Left ventricle myocardium inferior (tissue), 1 donor: Measurements from ENCODE around the gene TMSB15C. TPM values are rescaled to one million over a fixed set of nuclear protein-coding genes. Genes with fewer than 3 reads are reported as not detected.

Experiments
- DNase-seq: peaks from one replicate; pipeline ENCODE4 v3.0.0-alpha.2; 2020
- H3K27ac ChIP-seq: fragments of 200-600 bp; replicated peaks from 2 replicates; pipeline ENCODE4 v1.8.0; 2021
- H3K27me3 ChIP-seq: fragments of 200-600 bp; 2 replicates; pipeline ENCODE4 v1.8.0; 2021; ENCODE audit warnings: low read depth
- H3K36me3 ChIP-seq: fragments of 200-600 bp; 2 replicates; pipeline ENCODE4 v1.8.0; 2021
- H3K4me1 ChIP-seq: fragments of 200-600 bp; 2 replicates; pipeline ENCODE4 v1.8.0; 2021
- H3K4me3 ChIP-seq: fragments of 200-600 bp; 2 replicates; pipeline ENCODE4 v1.8.0; 2021; ENCODE audit warnings: mild to moderate bottlenecking, moderate library complexity
- H3K9me3 ChIP-seq: fragments of 200-600 bp; replicated peaks from 2 replicates; pipeline ENCODE4 v1.8.0; 2021
- CTCF ChIP-seq: fragments of 200-600 bp; IDR thresholded peaks from 2 replicates; pipeline ENCODE4 v1.8.0; 2021; ENCODE audit warnings: antibody characterized with exemption, mild to moderate bottlenecking, borderline replicate concordance
- intact Hi-C: fragments of 100-400 bp; cut with micrococcal nuclease; formaldehyde crosslinking; loops from one replicate; pipeline ENCODE4 v1.11.0; 2022
- total RNA-seq: library from RNA; stranded (reverse); fragmentation: NEBNext Ultra II Directional; extraction: Animal tissue kit (Norgen Biotek cat#: 25700); gene quantifications from one replicate; pipeline ENCODE4 v1.2.1, GENCODE V29; 2021
- donor health status: DM: no; HTN: yes; CAD: no; lungs with severe emphysema.

Gene TMSB15C
- total RNA-seq, 1 donor from 2014 or later, result 0.27 TPM

- no peaks in the 10 kb centered on the region for H3K36me3 ChIP-seq
- TF ChIP-seq CTCF, result no peak
- H3K27me3 ChIP-seq, result no peaks in the 10 kb centered on the region
- DNase-seq, result no peak
- H3K9me3 ChIP-seq, result no peaks in the 10 kb centered on the region
- intact Hi-C loops, result no loop called here
- H3K4me1 ChIP-seq, result peaks cover 10% of the 10 kb centered on the region
- H3K27ac ChIP-seq, result no peak overlapping the region
- H3K4me3 ChIP-seq, result no peak overlapping the region
These were observed 32.9 kb upstream of the TMSB15C start for GRCh38 chrX:104108955-104109354.

- H3K27ac ChIP-seq, result peak overlapping the region; percentile 55
- DNase-seq, result no peak
- H3K36me3 ChIP-seq, result no peaks in the 10 kb centered on the region
- H3K4me3 ChIP-seq, result no peak overlapping the region
- no peaks in the 10 kb centered on the region for H3K27me3 ChIP-seq
- TF ChIP-seq CTCF, result no peak
- H3K9me3 ChIP-seq, result no peaks in the 10 kb centered on the region
- intact Hi-C loops, result no loop called here
- H3K4me1 ChIP-seq, result peaks cover 4% of the 10 kb centered on the region
These were observed 29.6 kb upstream of the TMSB15C start for GRCh38 chrX:104105330-104106262.

- Histone ChIP-seq H3K36me3 (no peaks in the 10 kb centered on the region), H3K27ac (no peak overlapping the region), H3K9me3 (no peaks in the 10 kb centered on the region), H3K27me3 (no peaks in the 10 kb centered on the region), H3K4me3 (no peak overlapping the region), H3K4me1 (peaks cover 4% of the 10 kb centered on the region)
- no peak for DNase-seq
- no peak for TF ChIP-seq CTCF
- intact Hi-C loops, result no loop called here
These were observed 28.6 kb upstream of the TMSB15C start for GRCh38 chrX:104104676-104105075.

- Histone ChIP-seq H3K4me3 (no peak overlapping the region), H3K36me3 (no peaks in the 10 kb centered on the region), H3K27ac (no peak overlapping the region), H3K9me3 (no peaks in the 10 kb centered on the region), H3K4me1 (no peaks in the 10 kb centered on the region), H3K27me3 (peaks cover 7% of the 10 kb centered on the region)
- no peak for TF ChIP-seq CTCF
- intact Hi-C loops, result no loop called here
- no peak for DNase-seq
These were observed 22.9 kb upstream of the TMSB15C start for GRCh38 chrX:104098919-104099318.

GRCh38 chrX:104098151-104098808, 22.2 kb upstream of the TMSB15C start:
- DNase-seq, result no peak
- no peak overlapping the region for H3K4me3 ChIP-seq
- intact Hi-C loops, result no loop called here
- H3K27me3 ChIP-seq, result peaks cover 7% of the 10 kb centered on the region
- H3K4me1 ChIP-seq, result no peaks in the 10 kb centered on the region
- TF ChIP-seq CTCF, result peak; percentile 63
- no peaks in the 10 kb centered on the region for H3K9me3 ChIP-seq
- H3K36me3 ChIP-seq, result no peaks in the 10 kb centered on the region
- no peak overlapping the region for H3K27ac ChIP-seq
